ENCODE results near the gene MPP2. TPM values are rescaled to one million over a fixed set of nuclear protein-coding genes. Genes with fewer than 3 reads are reported as not detected.
A peak's percentile ranks its signal among the peaks of the same experiment; 100 is the strongest.

Gene MPP2
- total RNA-seq, 4 donors from 2014 or later = 2.0 to 20.9 (median 13.3) TPM

DNA sequence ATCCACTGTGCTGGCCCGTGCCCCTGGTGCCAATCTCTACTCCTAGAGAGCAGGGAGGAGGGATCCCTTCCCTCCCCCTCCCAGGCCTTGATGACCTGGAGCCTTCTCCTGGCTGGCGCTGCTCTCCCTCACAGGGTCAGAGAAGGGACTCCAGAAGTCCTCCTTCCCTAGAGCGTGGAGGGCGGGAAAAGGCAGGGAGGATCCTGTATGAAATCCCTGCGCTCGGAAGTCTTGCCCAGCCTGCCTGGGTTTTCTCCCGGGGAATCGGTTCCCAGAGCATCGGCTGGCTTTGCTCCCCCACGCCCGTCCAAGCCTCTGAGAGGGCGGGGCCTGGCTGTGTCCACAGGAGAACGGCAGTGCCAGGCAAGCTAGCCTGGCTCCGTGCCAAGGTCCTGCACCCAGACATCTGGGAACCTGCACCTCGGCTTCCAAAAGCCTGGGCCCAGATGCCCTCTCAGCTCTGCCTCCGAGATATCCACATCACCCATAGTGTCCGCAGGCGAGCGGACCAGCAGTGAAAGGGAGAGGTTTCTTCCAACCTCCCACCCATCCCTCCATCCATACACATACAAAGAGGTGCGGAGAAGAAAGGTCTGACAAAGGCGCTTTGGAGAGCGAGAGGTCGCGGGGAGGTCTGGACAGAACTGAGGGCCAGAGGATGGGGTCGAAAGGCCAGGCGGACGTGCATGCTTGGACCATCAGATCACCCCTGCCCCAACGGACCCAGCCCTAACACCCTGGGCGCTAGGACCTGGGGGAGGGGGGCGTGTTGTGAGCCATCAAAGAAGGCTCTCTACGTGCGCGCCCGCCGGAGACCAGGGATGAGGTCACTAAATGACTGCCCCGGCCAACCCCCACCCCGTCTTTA lies 1.1 kb downstream of the MPP2 start:
- TF ChIP-seq, protein P1, sequence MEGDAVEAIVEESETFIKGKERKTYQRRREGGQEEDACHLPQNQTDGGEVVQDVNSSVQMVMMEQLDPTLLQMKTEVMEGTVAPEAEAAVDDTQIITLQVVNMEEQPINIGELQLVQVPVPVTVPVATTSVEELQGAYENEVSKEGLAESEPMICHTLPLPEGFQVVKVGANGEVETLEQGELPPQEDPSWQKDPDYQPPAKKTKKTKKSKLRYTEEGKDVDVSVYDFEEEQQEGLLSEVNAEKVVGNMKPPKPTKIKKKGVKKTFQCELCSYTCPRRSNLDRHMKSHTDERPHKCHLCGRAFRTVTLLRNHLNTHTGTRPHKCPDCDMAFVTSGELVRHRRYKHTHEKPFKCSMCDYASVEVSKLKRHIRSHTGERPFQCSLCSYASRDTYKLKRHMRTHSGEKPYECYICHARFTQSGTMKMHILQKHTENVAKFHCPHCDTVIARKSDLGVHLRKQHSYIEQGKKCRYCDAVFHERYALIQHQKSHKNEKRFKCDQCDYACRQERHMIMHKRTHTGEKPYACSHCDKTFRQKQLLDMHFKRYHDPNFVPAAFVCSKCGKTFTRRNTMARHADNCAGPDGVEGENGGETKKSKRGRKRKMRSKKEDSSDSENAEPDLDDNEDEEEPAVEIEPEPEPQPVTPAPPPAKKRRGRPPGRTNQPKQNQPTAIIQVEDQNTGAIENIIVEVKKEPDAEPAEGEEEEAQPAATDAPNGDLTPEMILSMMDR (IDR thresholded peaks at IDR 0.05) = no peak
- TF ChIP-seq POLR2A (IDR thresholded peaks at IDR 0.05) = no peak
- intact Hi-C loops (cut with DNase I; ENCODE audit: low total_unique reads) = no loop called here
- Histone ChIP-seq H3K27ac (peak overlapping the region; percentile 84 to 91), H3K4me3 (peak overlapping the region; percentile 68 to 88), H3K36me3 (no peaks in the 10 kb centered on the region), H3K27me3 (no peaks in the 10 kb centered on the region), H3K4me1 (peaks cover 0 to 12% of the 10 kb centered on the region in 2 donors), H3K9me3 (no peaks in the 10 kb centered on the region)
- peak; percentile 81 to 90 for DNase-seq

DNA sequence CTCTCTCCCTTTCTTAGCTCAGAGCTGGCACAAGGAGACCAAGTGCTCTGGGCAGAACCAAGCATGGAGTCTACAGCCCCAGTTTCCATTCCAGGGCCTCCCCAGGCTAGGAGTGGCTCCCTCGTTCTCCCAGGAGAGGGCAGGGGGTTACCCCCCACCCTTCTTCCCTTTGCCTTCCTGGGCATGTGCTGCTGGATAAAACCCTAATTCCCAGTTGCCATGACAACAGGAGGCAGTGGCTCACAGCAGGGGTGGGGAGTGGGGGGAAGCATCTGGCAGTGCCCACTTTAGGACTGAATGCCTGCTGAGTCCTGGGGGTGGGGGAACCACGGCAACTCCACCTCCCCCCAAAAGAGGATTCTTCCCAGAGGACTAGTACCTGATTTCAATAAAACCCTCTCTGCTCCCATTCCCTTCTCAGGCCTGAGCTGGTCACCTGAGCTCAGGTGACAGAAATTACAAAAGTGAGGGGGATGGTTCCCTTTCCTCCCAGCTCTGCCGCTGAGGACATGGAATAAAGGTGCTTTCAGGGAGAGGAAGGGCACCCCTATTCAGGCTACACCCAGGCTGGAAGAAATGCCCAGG lies 1.8 kb downstream of the MPP2 start:
- Histone ChIP-seq H3K9me3 (no peaks in the 10 kb centered on the region), H3K4me3 (peak overlapping the region in 1 of 2 donors; percentile 88), H3K27ac (peak overlapping the region; percentile 84 to 91), H3K4me1 (peaks cover 0 to 12% of the 10 kb centered on the region in 2 donors), H3K27me3 (no peaks in the 10 kb centered on the region), H3K36me3 (no peaks in the 10 kb centered on the region)
- TF ChIP-seq POLR2A (IDR thresholded peaks at IDR 0.05) = no peak
- TF ChIP-seq, protein P1 (IDR thresholded peaks at IDR 0.05) = no peak
- no peak for DNase-seq
- intact Hi-C loops (cut with DNase I; ENCODE audit: low total_unique reads) = no loop called here

DNA sequence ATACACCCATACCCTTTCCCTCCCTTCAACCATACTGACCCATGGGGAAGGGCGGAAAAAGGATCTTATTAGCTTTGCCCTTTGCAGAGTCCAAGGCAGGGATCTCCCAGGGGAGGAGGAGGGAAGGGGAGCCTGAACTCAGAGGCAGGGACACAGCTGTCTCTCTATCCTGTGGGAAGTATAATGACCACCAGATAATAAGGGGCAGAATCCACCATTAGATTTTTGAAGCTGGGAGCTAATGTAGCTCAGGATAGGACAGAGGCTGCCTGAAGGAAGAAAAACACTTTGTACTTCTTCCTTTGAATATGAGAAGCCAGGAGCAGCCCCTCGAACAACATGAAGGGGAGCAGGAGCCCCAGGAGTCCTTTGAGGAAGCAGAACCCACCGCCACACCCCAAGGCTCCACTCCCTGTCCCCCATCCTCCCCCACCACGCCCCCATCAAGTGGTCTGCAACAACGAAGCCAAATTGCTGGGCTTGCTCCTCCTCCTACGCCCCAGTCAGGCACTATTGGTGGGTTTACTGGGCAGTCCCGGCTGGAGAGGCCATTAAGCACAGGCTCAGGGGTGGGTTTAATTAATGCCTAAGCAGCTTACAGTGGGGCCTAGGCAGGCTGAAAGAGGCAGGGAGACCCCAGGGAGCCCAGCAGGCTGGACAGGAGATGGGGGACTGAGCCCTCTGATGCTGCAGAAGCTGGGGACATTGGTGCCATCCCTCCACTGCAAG lies 5.3 kb downstream of the MPP2 start:
- Histone ChIP-seq H3K36me3 (no peaks in the 10 kb centered on the region), H3K27me3 (no peaks in the 10 kb centered on the region), H3K9me3 (no peaks in the 10 kb centered on the region), H3K27ac (no peak overlapping the region), H3K4me3 (no peak overlapping the region), H3K4me1 (peaks cover 0 to 12% of the 10 kb centered on the region in 2 donors)
- intact Hi-C loops (cut with DNase I; ENCODE audit: low total_unique reads) = no loop called here
- TF ChIP-seq, protein P1 (IDR thresholded peaks at IDR 0.05) = no peak
- no peak for TF ChIP-seq POLR2A (IDR thresholded peaks at IDR 0.05)
- DNase-seq = no peak

DNA sequence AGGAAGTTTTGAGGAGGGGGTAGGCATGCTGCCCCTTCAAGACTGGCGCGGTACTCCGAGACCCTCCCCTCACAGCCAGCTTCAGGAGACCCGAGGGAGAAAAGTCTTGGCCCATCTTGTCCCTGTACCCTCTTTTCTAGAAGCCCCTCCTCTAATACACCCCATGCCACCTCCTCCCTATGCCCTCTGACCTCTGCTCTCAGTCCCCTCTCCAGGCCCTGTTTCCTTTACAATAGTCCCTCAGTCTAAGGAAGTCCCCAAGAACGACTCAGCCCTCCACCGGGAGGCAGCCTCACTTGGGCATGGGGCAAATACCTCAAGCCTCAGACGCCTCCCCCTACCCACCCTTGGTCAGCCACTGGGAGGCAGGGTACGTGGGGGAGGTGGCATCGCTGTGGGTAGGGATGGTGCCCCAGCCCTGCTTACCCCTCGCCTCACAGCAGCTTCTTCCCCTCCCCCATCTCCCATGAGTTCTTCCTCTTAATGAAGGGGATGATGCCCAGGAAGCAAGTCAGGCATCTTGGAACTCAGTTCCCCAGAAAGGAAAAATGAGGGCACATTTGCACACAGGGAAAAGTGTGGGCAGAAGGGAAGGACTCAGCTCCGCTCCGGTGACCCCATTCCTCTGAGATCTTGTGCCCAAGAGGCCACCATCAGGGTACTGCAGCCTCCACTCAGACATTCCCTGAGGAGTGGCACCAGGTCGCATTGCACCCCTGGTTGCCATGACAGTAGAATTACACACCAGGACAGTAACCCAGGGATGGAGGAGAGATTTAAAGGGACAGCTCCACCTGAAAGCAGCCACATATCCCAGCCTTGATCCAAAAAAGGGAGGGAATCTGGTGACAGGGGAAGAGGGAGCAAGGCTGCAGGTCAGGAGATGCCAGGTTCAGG lies 6.2 kb downstream of the MPP2 start:
- intact Hi-C loops (cut with DNase I; ENCODE audit: low total_unique reads) = no loop called here
- no peaks in the 10 kb centered on the region for H3K36me3 ChIP-seq
- H3K9me3 ChIP-seq = no peaks in the 10 kb centered on the region
- no peaks in the 10 kb centered on the region for H3K27me3 ChIP-seq
- H3K4me1 ChIP-seq = peaks cover 0 to 9% of the 10 kb centered on the region in 2 donors
- H3K27ac ChIP-seq = no peak overlapping the region
- TF ChIP-seq POLR2A (IDR thresholded peaks at IDR 0.05) = no peak
- peak overlapping the region; percentile 16 to 37 for H3K4me3 ChIP-seq
- no peak for DNase-seq
